Measurements from ENCODE around the gene POLDIP3.
"Not testable (repeated sequence)": the region's sequence is repeated elsewhere in the genome, so short reads cannot be mapped to it uniquely, and the experiment has no call there.

The POLDIP3 gene

GRCh38 chr22:42615092-42615859, 593 bp upstream of the POLDIP3 start:
- H3K36me3 Mint-ChIP-seq (ENCODE audit: low read depth) = peaks cover 28% of the 10 kb centered on the region
- H3K4me3 Mint-ChIP-seq = peak overlapping the region; percentile 92
- H3K27ac Mint-ChIP-seq = peak overlapping the region; percentile 99
- peaks cover 3% of the 10 kb centered on the region for H3K27me3 Mint-ChIP-seq
- peaks cover 49% of the 10 kb centered on the region for H3K4me1 Mint-ChIP-seq (ENCODE audit: low read depth)
- no peaks in the 10 kb centered on the region for H3K9me3 Mint-ChIP-seq

- peak overlapping the region; percentile 94 for H3K27ac Mint-ChIP-seq
- H3K36me3 Mint-ChIP-seq (ENCODE audit: low read depth) = peaks cover 35% of the 10 kb centered on the region
- H3K27me3 Mint-ChIP-seq = peaks cover 3% of the 10 kb centered on the region
- H3K4me1 Mint-ChIP-seq (ENCODE audit: low read depth) = peaks cover 63% of the 10 kb centered on the region
- H3K4me3 Mint-ChIP-seq = peak overlapping the region; percentile 92
- no peaks in the 10 kb centered on the region for H3K9me3 Mint-ChIP-seq
Observed at GRCh38 chr22:42613872-42614301, 796 bp downstream of the POLDIP3 start.

GRCh38 chr22:42612336-42612735, 2.3 kb downstream of the POLDIP3 start:
- peak overlapping the region; percentile 52 for H3K27ac Mint-ChIP-seq
- H3K9me3 Mint-ChIP-seq = no peaks in the 10 kb centered on the region
- H3K4me3 Mint-ChIP-seq = peak overlapping the region; percentile 52
- peaks cover 3% of the 10 kb centered on the region for H3K27me3 Mint-ChIP-seq
- peaks cover 71% of the 10 kb centered on the region for H3K4me1 Mint-ChIP-seq (ENCODE audit: low read depth)
- H3K36me3 Mint-ChIP-seq (ENCODE audit: low read depth) = peaks cover 43% of the 10 kb centered on the region

- Mint-ChIP-seq H3K27ac (peak overlapping the region; percentile 79), H3K36me3 (ENCODE audit: low read depth) (peaks cover 48% of the 10 kb centered on the region), H3K27me3 (peaks cover 3% of the 10 kb centered on the region), H3K9me3 (no peaks in the 10 kb centered on the region), H3K4me3 (peak overlapping the region; percentile 30), H3K4me1 (ENCODE audit: low read depth) (peaks cover 82% of the 10 kb centered on the region)
Observed at GRCh38 chr22:42611051-42611450, 3.6 kb downstream of the POLDIP3 start.

- Mint-ChIP-seq H3K27me3 (peaks cover under 1% of the 10 kb centered on the region), H3K4me1 (ENCODE audit: low read depth) (peaks cover 82% of the 10 kb centered on the region), H3K4me3 (no peak overlapping the region), H3K9me3 (no peaks in the 10 kb centered on the region), H3K36me3 (ENCODE audit: low read depth) (peaks cover 55% of the 10 kb centered on the region), H3K27ac (peak overlapping the region; percentile 65)
Observed at GRCh38 chr22:42610186-42610585, 4.5 kb downstream of the POLDIP3 start.

GRCh38 chr22:42608823-42609361, 5.8 kb downstream of the POLDIP3 start:
- no peak overlapping the region for H3K4me3 Mint-ChIP-seq
- peaks cover 85% of the 10 kb centered on the region for H3K4me1 Mint-ChIP-seq (ENCODE audit: low read depth)
- peak overlapping the region; percentile 24 for H3K27ac Mint-ChIP-seq
- no peaks in the 10 kb centered on the region for H3K27me3 Mint-ChIP-seq
- peaks cover 59% of the 10 kb centered on the region for H3K36me3 Mint-ChIP-seq (ENCODE audit: low read depth)
- H3K9me3 Mint-ChIP-seq = no peaks in the 10 kb centered on the region

GRCh38 chr22:42608136-42608822, 6.4 kb downstream of the POLDIP3 start:
- peak overlapping the region; percentile 24 for H3K27ac Mint-ChIP-seq
- H3K27me3 Mint-ChIP-seq = no peaks in the 10 kb centered on the region
- H3K36me3 Mint-ChIP-seq (ENCODE audit: low read depth) = peaks cover 59% of the 10 kb centered on the region
- H3K4me1 Mint-ChIP-seq (ENCODE audit: low read depth) = peaks cover 83% of the 10 kb centered on the region
- H3K4me3 Mint-ChIP-seq = no peak overlapping the region
- H3K9me3 Mint-ChIP-seq = no peaks in the 10 kb centered on the region

GRCh38 chr22:42607641-42608040, 7.0 kb downstream of the POLDIP3 start:
- not testable (repeated sequence) for H3K27me3 Mint-ChIP-seq, H3K4me3 Mint-ChIP-seq, H3K27ac Mint-ChIP-seq, H3K9me3 Mint-ChIP-seq
- H3K36me3 Mint-ChIP-seq (ENCODE audit: low read depth) = peaks cover 59% of the 10 kb centered on the region
- peaks cover 77% of the 10 kb centered on the region for H3K4me1 Mint-ChIP-seq (ENCODE audit: low read depth)

- H3K4me3 Mint-ChIP-seq = no peak overlapping the region
- no peaks in the 10 kb centered on the region for H3K9me3 Mint-ChIP-seq
- H3K27me3 Mint-ChIP-seq = no peaks in the 10 kb centered on the region
- H3K36me3 Mint-ChIP-seq (ENCODE audit: low read depth) = peaks cover 57% of the 10 kb centered on the region
- no peak overlapping the region for H3K27ac Mint-ChIP-seq
- H3K4me1 Mint-ChIP-seq (ENCODE audit: low read depth) = peaks cover 51% of the 10 kb centered on the region
Observed at GRCh38 chr22:42604403-42604802, 10.3 kb downstream of the POLDIP3 start.

- H3K27me3 Mint-ChIP-seq = no peaks in the 10 kb centered on the region
- peaks cover 61% of the 10 kb centered on the region for H3K36me3 Mint-ChIP-seq (ENCODE audit: low read depth)
- H3K4me1 Mint-ChIP-seq (ENCODE audit: low read depth) = peaks cover 41% of the 10 kb centered on the region
- no peaks in the 10 kb centered on the region for H3K9me3 Mint-ChIP-seq
- H3K4me3 Mint-ChIP-seq = no peak overlapping the region
- H3K27ac Mint-ChIP-seq = peak overlapping the region; percentile 42
Observed at GRCh38 chr22:42603427-42603826, 11.3 kb downstream of the POLDIP3 start.

- peaks cover 56% of the 10 kb centered on the region for H3K36me3 Mint-ChIP-seq (ENCODE audit: low read depth)
Observed at GRCh38 chr22:42602470-42602869, 12.2 kb downstream of the POLDIP3 start.

GRCh38 chr22:42601879-42602465, 12.7 kb downstream of the POLDIP3 start:
- H3K9me3 Mint-ChIP-seq = no peaks in the 10 kb centered on the region
- no peak overlapping the region for H3K4me3 Mint-ChIP-seq
- H3K36me3 Mint-ChIP-seq (ENCODE audit: low read depth) = peaks cover 56% of the 10 kb centered on the region
- no peak overlapping the region for H3K27ac Mint-ChIP-seq
- peaks cover 35% of the 10 kb centered on the region for H3K4me1 Mint-ChIP-seq (ENCODE audit: low read depth)
- H3K27me3 Mint-ChIP-seq = no peaks in the 10 kb centered on the region

More at GRCh38 chr22:42602470-42602869, 12.2 kb downstream of the POLDIP3 start:
- peaks cover 39% of the 10 kb centered on the region for H3K4me1 Mint-ChIP-seq (ENCODE audit: low read depth)
- H3K27ac Mint-ChIP-seq = no peak overlapping the region
- H3K4me3 Mint-ChIP-seq = no peak overlapping the region
- H3K9me3 Mint-ChIP-seq = no peaks in the 10 kb centered on the region
- H3K27me3 Mint-ChIP-seq = no peaks in the 10 kb centered on the region

- no peaks in the 10 kb centered on the region for H3K27me3 Mint-ChIP-seq
- H3K4me1 Mint-ChIP-seq (ENCODE audit: low read depth) = peaks cover 6% of the 10 kb centered on the region
- H3K27ac Mint-ChIP-seq = no peak overlapping the region
- H3K36me3 Mint-ChIP-seq (ENCODE audit: low read depth) = peaks cover 59% of the 10 kb centered on the region
- H3K9me3 Mint-ChIP-seq = no peaks in the 10 kb centered on the region
- no peak overlapping the region for H3K4me3 Mint-ChIP-seq
Observed at GRCh38 chr22:42596863-42597530, 17.7 kb downstream of the POLDIP3 start.

GRCh38 chr22:42596336-42596735, 18.3 kb downstream of the POLDIP3 start:
- Mint-ChIP-seq H3K27me3 (no peaks in the 10 kb centered on the region), H3K4me3 (no peak overlapping the region), H3K9me3 (no peaks in the 10 kb centered on the region), H3K27ac (no peak overlapping the region), H3K36me3 (ENCODE audit: low read depth) (peaks cover 58% of the 10 kb centered on the region), H3K4me1 (ENCODE audit: low read depth) (peaks cover 3% of the 10 kb centered on the region)

Measured in stimulated activated naive CD8-positive, alpha-beta T cell treated with anti-CD3 and anti-CD28 coated beads, Interleukin-15, Interleukin-2, amounts not matched to agents 100 ng/mL and 50 ng/mL, for 24 hours (primary cell).